IMR-90 (cell line): Measurements from ENCODE around the gene AJM1. TPM values are rescaled to one million over a fixed set of nuclear protein-coding genes. Genes with fewer than 3 reads are reported as not detected.

Experiments used
- ATAC-seq: fragments of 200-7000 bp; cut with Tn5 transposase; 2 replicates; pipeline ENCODE4 v1.9.1; 2020; ENCODE audit warnings: low read depth, mild to moderate bottlenecking, moderate library complexity
- BruUV-seq: library from RNA; stranded (reverse); fragments of 400-500 nt; replicated peaks from 2 replicates; lab custom pipeline; 2021; lab: Mats Ljungman, UMichigan
- CTCF ChIA-PET: fragments of 300-600 bp; formaldehyde crosslinking; extraction: SDS; loops from one replicate; lab custom pipeline; 2021; ENCODE audit warnings: antibody characterized with exemption; lab: Yijun Ruan, JAX
- POLR2A ChIA-PET: fragments of 300-600 bp; sonication (Branson Sonifier 250); formaldehyde crosslinking; loops from one replicate; lab custom pipeline; 2022; ENCODE audit warnings: antibody characterized with exemption; ENCODE audit not compliant: unreplicated experiment; lab: Charles Lee
- DNase-seq: peaks from one replicate; pipeline ENCODE4 v3.0.0; 2013
- H2AFZ ChIP-seq: replicated peaks from 2 replicates; pipeline ENCODE3; 2013; ENCODE audit warnings: low read length, mild to moderate bottlenecking; ENCODE audit not compliant: poor library complexity
- H2AK5ac ChIP-seq: 2 replicates; pipeline ENCODE4 v1.6.1; 2013; ENCODE audit warnings: low read depth, low read length, inconsistent platforms
- H2AK9ac ChIP-seq: replicated peaks from 2 replicates; pipeline ENCODE3; 2013; ENCODE audit warnings: mild to moderate bottlenecking, low read depth, low read length, moderate library complexity; ENCODE audit not compliant: poor library complexity
- H2BK120ac ChIP-seq: 2 replicates; pipeline ENCODE4 v1.6.1; 2013; ENCODE audit warnings: low read depth, low read length, inconsistent platforms
- H2BK15ac ChIP-seq: 3 replicates; pipeline ENCODE4 v1.6.1; 2013; ENCODE audit warnings: low read depth, low read length, inconsistent platforms
- H2BK20ac ChIP-seq: 2 replicates; pipeline ENCODE4 v1.6.1; 2013; ENCODE audit warnings: low read depth, mild to moderate bottlenecking, inconsistent platforms, low read length, moderate library complexity
- H2BK5ac ChIP-seq: 2 replicates; pipeline ENCODE4 v1.6.1; 2013; ENCODE audit warnings: mild to moderate bottlenecking, low read depth, low read length, inconsistent platforms; ENCODE audit not compliant: poor library complexity, severe bottlenecking
- H3K14ac ChIP-seq: replicated peaks from 2 replicates; pipeline ENCODE4 v1.6.1; 2013; ENCODE audit warnings: low read depth, low read length, inconsistent platforms
- H3K18ac ChIP-seq: 2 replicates; pipeline ENCODE4 v1.6.1; 2013; ENCODE audit warnings: low read depth, low read length, control low read depth
- H3K23ac ChIP-seq: 2 replicates; pipeline ENCODE4 v1.6.1; 2013; ENCODE audit warnings: low read depth, low read length, inconsistent platforms
- H3K27ac ChIP-seq: 2 replicates; pipeline ENCODE4 v1.5.1; 2013; ENCODE audit warnings: mild to moderate bottlenecking, control low read depth, low read length; ENCODE audit not compliant: insufficient read depth
- H3K27me3 ChIP-seq: 2 replicates; pipeline ENCODE4 v1.6.1; 2013; ENCODE audit warnings: low read length; ENCODE audit not compliant: control insufficient read depth, insufficient read depth
- H3K36me3 ChIP-seq: 2 replicates; pipeline ENCODE4 v1.6.1; 2013; ENCODE audit warnings: low read length, mixed read lengths; ENCODE audit not compliant: control insufficient read depth, insufficient read depth
- H3K4ac ChIP-seq: 2 replicates; pipeline ENCODE4 v1.6.1; 2013; ENCODE audit warnings: low read depth, low read length, inconsistent platforms
- H3K4me1 ChIP-seq: 2 replicates; pipeline ENCODE4 v1.6.1; 2013; ENCODE audit warnings: low read length, mixed read lengths; ENCODE audit not compliant: control insufficient read depth, insufficient read depth
- H3K4me2 ChIP-seq: 2 replicates; pipeline ENCODE4 v1.6.1; 2013; ENCODE audit warnings: low read depth, mild to moderate bottlenecking, control low read depth, low read length, moderate library complexity
- H3K4me3 ChIP-seq: 2 replicates; pipeline ENCODE4 v1.5.1; 2013; ENCODE audit warnings: low read depth, mild to moderate bottlenecking, control low read depth, low read length, moderate library complexity; ENCODE audit not compliant: insufficient read depth
- H3K56ac ChIP-seq: 2 replicates; pipeline ENCODE4 v1.6.1; 2013; ENCODE audit warnings: low read length, inconsistent platforms; ENCODE audit not compliant: insufficient read depth; ENCODE audit errors: extremely low read depth
- H3K79me1 ChIP-seq, 2 experiments: 2 replicates each; pipeline ENCODE4 v1.6.1; 2013; ENCODE audit warnings: low read length in 2 of 2, inconsistent platforms in 1 of 2, low read depth in 1 of 2
- H3K9ac ChIP-seq: 2 replicates; pipeline ENCODE4 v1.6.1; 2013; ENCODE audit warnings: low read depth, low read length, control low read depth
- H3K9me1 ChIP-seq: 2 replicates; pipeline ENCODE4 v1.6.1; 2013; ENCODE audit warnings: low read length, inconsistent platforms; ENCODE audit not compliant: insufficient read depth
- H3K9me3 ChIP-seq: 2 replicates; pipeline ENCODE4 v1.6.1; 2013; ENCODE audit warnings: low read length; ENCODE audit not compliant: control insufficient read depth, insufficient read depth
- H4K20me1 ChIP-seq: 2 replicates; pipeline ENCODE4 v1.6.1; 2013; ENCODE audit warnings: low read length, inconsistent platforms; ENCODE audit not compliant: insufficient read depth
- H4K5ac ChIP-seq: 2 replicates; pipeline ENCODE4 v1.6.1; 2013; ENCODE audit warnings: mild to moderate bottlenecking, low read depth, low read length, control low read depth
- H4K8ac ChIP-seq, 2 experiments: 2 replicates each; pipeline ENCODE4 v1.6.1; 2013; ENCODE audit warnings: low read depth in 2 of 2, low read length in 2 of 2, control low read depth in 1 of 2, inconsistent platforms in 1 of 2
- H4K91ac ChIP-seq: 2 replicates; pipeline ENCODE4 v1.6.1; 2013; ENCODE audit warnings: low read depth, low read length, inconsistent platforms; ENCODE audit not compliant: insufficient read depth
- BHLHE40 ChIP-seq: fragments of 150-350 bp; IDR thresholded peaks from 2 replicates; pipeline ENCODE4 v1.6.1; 2016; ENCODE audit warnings: mild to moderate bottlenecking, low read depth, low read length
- CEBPB ChIP-seq: IDR thresholded peaks from 2 replicates; pipeline ENCODE4 v1.6.1; 2012; ENCODE audit warnings: low read depth, low read length, improper control_type of control experiment
- CHD1 ChIP-seq: IDR thresholded peaks from 2 replicates; pipeline ENCODE4 v1.6.1; 2012; ENCODE audit warnings: low read depth, low read length, improper control_type of control experiment
- FOS ChIP-seq: fragments of 150-350 bp; IDR thresholded peaks from 2 replicates; pipeline ENCODE4 v1.6.1; 2016; ENCODE audit warnings: low read depth, low read length
- MAFK ChIP-seq: IDR thresholded peaks from 2 replicates; pipeline ENCODE4 v1.6.1; 2012; ENCODE audit warnings: low read depth, low read length, improper control_type of control experiment
- MAZ ChIP-seq: IDR thresholded peaks from 2 replicates; pipeline ENCODE4 v1.6.1; 2012; ENCODE audit warnings: low read depth, mild to moderate bottlenecking, low read length, improper control_type of control experiment, moderate library complexity, borderline replicate concordance
- MXI1 ChIP-seq: IDR thresholded peaks from 2 replicates; pipeline ENCODE4 v1.6.1; 2012; ENCODE audit warnings: low read depth, mild to moderate bottlenecking, low read length, moderate library complexity, borderline replicate concordance
- NFE2L2 ChIP-seq: fragments of 150-350 bp; IDR thresholded peaks from 2 replicates; pipeline ENCODE4 v1.6.1; 2016; ENCODE audit warnings: low read depth, mild to moderate bottlenecking, low read length
- RAD21 ChIP-seq: IDR thresholded peaks from 2 replicates; pipeline ENCODE4 v1.6.1; 2012; ENCODE audit warnings: low read length, improper control_type of control experiment
- RCOR1 ChIP-seq: IDR thresholded peaks from 2 replicates; pipeline ENCODE4 v1.6.1; 2012; ENCODE audit warnings: mild to moderate bottlenecking, low read length, improper control_type of control experiment; ENCODE audit not compliant: insufficient replicate concordance
- RFX5 ChIP-seq: IDR thresholded peaks from 2 replicates; pipeline ENCODE4 v1.8.0; 2012; ENCODE audit warnings: low read depth, mild to moderate bottlenecking, low read length, moderate library complexity
- SMC3 ChIP-seq: fragments of 150-350 bp; IDR thresholded peaks from 2 replicates; pipeline ENCODE4 v1.6.1; 2016; ENCODE audit warnings: low read depth, mild to moderate bottlenecking, antibody characterized with exemption, low read length, moderate library complexity
- WGBS, 2 experiments: methylation state at CpG; one replicate each; pipeline versions ENCODE4 v1.1.5 to v1.1.7; 2013; ENCODE audit warnings: missing lambda C conversion rate in 2 of 2; ENCODE audit not compliant: insufficient read length in 1 of 2; ENCODE audit errors: extremely low coverage in 2 of 2; 5-methylcytosine and 5-hydroxymethylcytosine counted together
- dilution Hi-C: fragments of 300-500 bp; cut with HindIII; formaldehyde crosslinking; loops from one replicate; pipeline ENCODE4 v1.14.3; 2018; ENCODE audit warnings: low sequenced_read_pairs; ENCODE audit not compliant: unreplicated experiment
- in situ Hi-C: fragments of 300-500 bp; cut with MboI; formaldehyde crosslinking; loops from 3 replicates; pipeline ENCODE4 v1.14.3; 2019; ENCODE audit warnings: low sequenced_read_pairs, inconsistent platforms, mixed read lengths
- intact Hi-C: fragments of 100-400 bp; cut with micrococcal nuclease; formaldehyde crosslinking; loops from 2 replicates; pipeline ENCODE4 v1.10.0; 2022
- polyA plus RNA-seq, 3 experiments: library from polyadenylated mRNA; depleted of rRNA; stranded (reverse); fragments of >200 nt; gene quantifications; 2 replicates each; pipeline ENCODE4 v1.2.3, GENCODE V29; 2012; ENCODE audit warnings: low replicate concordance in 1 of 3
- total RNA-seq: library from RNA; depleted of rRNA; stranded (reverse); fragments of >200 nt; gene quantifications from 2 replicates; pipeline ENCODE4 v1.2.3, GENCODE V29; 2012
- TF ChIP-seq, protein P1 (sequence below): fragments of 150-350 bp; IDR thresholded peaks from 2 replicates; pipeline ENCODE4 v1.6.1; 2017; ENCODE audit warnings: mild to moderate bottlenecking, antibody characterized with exemption, low read length, low read depth
- TF ChIP-seq, protein P2 (sequence below): conservative IDR thresholded peaks from 2 replicates; pipeline ENCODE4 v1.5.1; 2012; ENCODE audit warnings: mild to moderate bottlenecking, low read depth, low read length, improper control_type of control experiment

The AJM1 gene
- total and polyA plus RNA-seq, 2 of the 4 experiments (the other 2 are of a cell fraction), result 0.18 to 1.5 TPM

DNA sequence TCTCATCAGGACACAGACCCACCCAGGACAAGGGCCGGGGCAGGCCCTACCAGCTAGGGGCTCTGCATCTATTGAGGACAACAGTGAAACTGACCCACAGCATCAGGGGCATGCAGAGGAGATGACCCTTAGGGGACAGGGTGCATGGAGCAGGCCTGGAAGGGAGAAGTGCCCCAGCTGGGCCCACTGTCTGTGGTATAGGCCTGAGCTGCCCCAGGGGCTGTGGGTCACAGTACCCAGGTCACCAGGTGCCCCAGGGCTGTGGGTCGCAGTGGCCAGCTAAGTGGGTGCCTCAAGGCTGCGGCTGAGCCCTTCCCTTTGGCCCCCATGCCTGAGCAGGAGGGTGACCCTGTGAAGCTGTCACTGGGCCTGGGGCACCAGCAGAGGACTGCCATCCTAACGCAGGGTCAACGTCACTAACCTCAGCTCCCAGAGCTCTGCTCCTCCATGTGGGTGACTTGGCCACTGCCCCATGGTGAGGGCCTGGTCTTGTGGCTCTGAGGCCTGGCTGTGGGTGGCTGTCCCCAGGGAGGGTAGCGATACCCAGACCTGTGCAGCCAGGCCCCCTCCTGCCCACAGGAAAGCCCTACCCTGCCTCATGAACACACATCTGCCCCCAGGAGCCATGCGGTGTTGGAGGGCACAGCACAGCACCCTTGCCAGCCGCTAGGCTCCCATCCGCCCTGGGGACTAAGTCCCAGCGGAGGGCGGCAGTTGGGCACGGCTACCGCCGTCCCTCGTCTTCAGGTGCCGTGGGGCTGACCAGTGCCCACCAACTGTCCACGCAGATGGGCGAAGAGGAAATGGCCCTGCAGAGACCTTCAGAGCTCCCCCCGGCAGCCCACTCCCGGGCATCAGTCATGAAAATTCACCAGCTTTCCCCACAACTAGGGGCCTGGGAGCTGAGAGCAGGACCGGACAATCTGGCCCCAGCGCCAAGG lies 18.9 kb downstream of the AJM1 start:
- no peak overlapping the region for H3K18ac ChIP-seq
- H2BK120ac ChIP-seq, result no peak overlapping the region
- no peaks in the 10 kb centered on the region for H3K9me3 ChIP-seq
- no peak overlapping the region for H3K4me3 ChIP-seq
- H3K4me1 ChIP-seq, result peaks cover 12% of the 10 kb centered on the region
- no TSS peak for BruUV-seq
- dilution Hi-C loops (no loop called here), intact Hi-C loops (no loop called here), in situ Hi-C loops (no loop called here)
- no peak overlapping the region for H4K8ac ChIP-seq
- no peak overlapping the region for H2AK5ac ChIP-seq
- H2BK15ac ChIP-seq, result no peak overlapping the region
- no peak overlapping the region for H3K23ac ChIP-seq
- CTCF ChIA-PET, result no interaction called here
- peaks cover 17% of the 10 kb centered on the region for H4K20me1 ChIP-seq
- no peak overlapping the region for H3K27ac ChIP-seq
- DNase-seq, result no peak
- H2BK20ac ChIP-seq, result no peak overlapping the region
- H3K9me1 ChIP-seq, result peaks cover 5% of the 10 kb centered on the region
- H3K36me3 ChIP-seq, result peaks cover 35% of the 10 kb centered on the region
- H3K9ac ChIP-seq, result no peak overlapping the region
- no peak overlapping the region for H3K14ac ChIP-seq
- H4K91ac ChIP-seq, result no peak overlapping the region
- no peaks in the 10 kb centered on the region for H3K27me3 ChIP-seq
- no peak overlapping the region for H3K56ac ChIP-seq
- H4K5ac ChIP-seq, result no peak overlapping the region
- ATAC-seq, result no peak
- no peak overlapping the region for H2BK5ac ChIP-seq
- no peak overlapping the region for H3K4me2 ChIP-seq
- POLR2A ChIA-PET, result no interaction called here
- peaks cover 16 to 42% of the 10 kb centered on the region in 2 experiments for H3K79me1 ChIP-seq
- peak overlapping the region; percentile 14 for H2AFZ ChIP-seq
- no peak overlapping the region for H3K4ac ChIP-seq
- H2AK9ac ChIP-seq, result no peak overlapping the region
- WGBS, 2 experiments, result 100% methylated on average over 1 of the region's 22 CpGs; no CpG with 5 or more reads in 1 of the 2 experiments
- no peak for TF ChIP-seq FOS
- TF ChIP-seq RFX5, result no peak
- no peak for TF ChIP-seq RCOR1
- no peak for TF ChIP-seq MAZ
- no peak for TF ChIP-seq SMC3
- TF ChIP-seq MXI1, result no peak
- TF ChIP-seq, protein P1, sequence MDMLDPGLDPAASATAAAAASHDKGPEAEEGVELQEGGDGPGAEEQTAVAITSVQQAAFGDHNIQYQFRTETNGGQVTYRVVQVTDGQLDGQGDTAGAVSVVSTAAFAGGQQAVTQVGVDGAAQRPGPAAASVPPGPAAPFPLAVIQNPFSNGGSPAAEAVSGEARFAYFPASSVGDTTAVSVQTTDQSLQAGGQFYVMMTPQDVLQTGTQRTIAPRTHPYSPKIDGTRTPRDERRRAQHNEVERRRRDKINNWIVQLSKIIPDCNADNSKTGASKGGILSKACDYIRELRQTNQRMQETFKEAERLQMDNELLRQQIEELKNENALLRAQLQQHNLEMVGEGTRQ, result no peak
- no peak for TF ChIP-seq MAFK
- TF ChIP-seq, protein P2, sequence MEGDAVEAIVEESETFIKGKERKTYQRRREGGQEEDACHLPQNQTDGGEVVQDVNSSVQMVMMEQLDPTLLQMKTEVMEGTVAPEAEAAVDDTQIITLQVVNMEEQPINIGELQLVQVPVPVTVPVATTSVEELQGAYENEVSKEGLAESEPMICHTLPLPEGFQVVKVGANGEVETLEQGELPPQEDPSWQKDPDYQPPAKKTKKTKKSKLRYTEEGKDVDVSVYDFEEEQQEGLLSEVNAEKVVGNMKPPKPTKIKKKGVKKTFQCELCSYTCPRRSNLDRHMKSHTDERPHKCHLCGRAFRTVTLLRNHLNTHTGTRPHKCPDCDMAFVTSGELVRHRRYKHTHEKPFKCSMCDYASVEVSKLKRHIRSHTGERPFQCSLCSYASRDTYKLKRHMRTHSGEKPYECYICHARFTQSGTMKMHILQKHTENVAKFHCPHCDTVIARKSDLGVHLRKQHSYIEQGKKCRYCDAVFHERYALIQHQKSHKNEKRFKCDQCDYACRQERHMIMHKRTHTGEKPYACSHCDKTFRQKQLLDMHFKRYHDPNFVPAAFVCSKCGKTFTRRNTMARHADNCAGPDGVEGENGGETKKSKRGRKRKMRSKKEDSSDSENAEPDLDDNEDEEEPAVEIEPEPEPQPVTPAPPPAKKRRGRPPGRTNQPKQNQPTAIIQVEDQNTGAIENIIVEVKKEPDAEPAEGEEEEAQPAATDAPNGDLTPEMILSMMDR, result no peak
- TF ChIP-seq CHD1, result no peak
- TF ChIP-seq RAD21, result no peak
- TF ChIP-seq CEBPB, result no peak
- no peak for TF ChIP-seq NFE2L2
- no peak for TF ChIP-seq BHLHE40
